ENCODE measurements around the gene THOC2. TPM values are rescaled to one million over a fixed set of nuclear protein-coding genes. Genes with fewer than 3 reads are reported as not detected.
A peak's percentile ranks its signal among the peaks of the same experiment; 100 is the strongest.
"Not testable (repeated sequence)": the region's sequence is repeated elsewhere in the genome, so short reads cannot be mapped to it uniquely, and the experiment has no call there.

The THOC2 gene
- total RNA-seq, 2 donors from 2014 or later = 103 to 123 TPM

GRCh38 chrX:123764967-123765871, 32.4 kb upstream of the THOC2 start:
- TF ChIP-seq CTCF (IDR thresholded peaks at IDR 0.05) = no peak
- no peaks in the 10 kb centered on the region for H3K27me3 ChIP-seq (replicated peaks; ENCODE audit: insufficient read depth)
- ATAC-seq (ENCODE audit: insufficient number of reproducible peaks, low FRiP score, low read depth) (peak; percentile 89), DNase-seq (ENCODE audit: low spot score) (peak; percentile 43)
- no peaks in the 10 kb centered on the region for H3K9me3 ChIP-seq
- H3K36me3 ChIP-seq = no peaks in the 10 kb centered on the region
- H3K4me1 ChIP-seq (ENCODE audit: control insufficient read depth in 1 of 2, low read depth in 2 of 2) = no peaks in the 10 kb centered on the region
- H3K27ac ChIP-seq = peak overlapping the region; percentile 63 to 77
- peak overlapping the region; percentile 63 for H3K4me3 ChIP-seq

- not testable (repeated sequence) for ATAC-seq (ENCODE audit: insufficient number of reproducible peaks, low FRiP score, low read depth); DNase-seq (ENCODE audit: low spot score); H3K4me3 ChIP-seq; H3K36me3 ChIP-seq; H3K27me3 ChIP-seq (replicated peaks; ENCODE audit: insufficient read depth); H3K9me3 ChIP-seq; H3K4me1 ChIP-seq (ENCODE audit: control insufficient read depth in 1 of 2, low read depth in 2 of 2); H3K27ac ChIP-seq
Observed at GRCh38 chrX:123759849-123760248, 27.0 kb upstream of the THOC2 start.

GRCh38 chrX:123757794-123758193, 24.9 kb upstream of the THOC2 start:
- H3K27me3 ChIP-seq (replicated peaks; ENCODE audit: insufficient read depth); H3K4me1 ChIP-seq (ENCODE audit: control insufficient read depth in 1 of 2, low read depth in 2 of 2); ATAC-seq (ENCODE audit: insufficient number of reproducible peaks, low FRiP score, low read depth); H3K9me3 ChIP-seq; H3K27ac ChIP-seq; H3K4me3 ChIP-seq; H3K36me3 ChIP-seq; DNase-seq (ENCODE audit: low spot score): not testable (repeated sequence)

- ATAC-seq (ENCODE audit: insufficient number of reproducible peaks, low FRiP score, low read depth) = peak; percentile 65
- TF ChIP-seq CTCF (IDR thresholded peaks at IDR 0.05) = no peak
- no peaks in the 10 kb centered on the region for H3K9me3 ChIP-seq
- H3K27me3 ChIP-seq (replicated peaks; ENCODE audit: insufficient read depth) = no peaks in the 10 kb centered on the region
- no peaks in the 10 kb centered on the region for H3K36me3 ChIP-seq
- peaks cover 0 to 8% of the 10 kb centered on the region in 2 donors for H3K4me1 ChIP-seq (ENCODE audit: control insufficient read depth in 1 of 2, low read depth in 2 of 2)
- no peak overlapping the region for H3K4me3 ChIP-seq
- H3K27ac ChIP-seq = peak overlapping the region; percentile 21 to 80
- no peak for DNase-seq (ENCODE audit: low spot score)
Observed at GRCh38 chrX:123756320-123756719, 23.5 kb upstream of the THOC2 start.

GRCh38 chrX:123755107-123755506, 22.3 kb upstream of the THOC2 start:
- Histone ChIP-seq H3K36me3 (no peaks in the 10 kb centered on the region), H3K4me3 (no peak overlapping the region), H3K9me3 (no peaks in the 10 kb centered on the region), H3K4me1 (ENCODE audit: control insufficient read depth in 1 of 2, low read depth in 2 of 2) (peaks cover 0 to 8% of the 10 kb centered on the region in 2 donors), H3K27me3 (replicated peaks; ENCODE audit: insufficient read depth) (no peaks in the 10 kb centered on the region), H3K27ac (peak overlapping the region; percentile 21 to 80)
- DNase-seq (ENCODE audit: low spot score) (no peak), ATAC-seq (ENCODE audit: insufficient number of reproducible peaks, low FRiP score, low read depth) (no peak)
- no peak for TF ChIP-seq CTCF (IDR thresholded peaks at IDR 0.05)

- ATAC-seq (ENCODE audit: insufficient number of reproducible peaks, low FRiP score, low read depth) = no peak
- Histone ChIP-seq H3K36me3 (no peaks in the 10 kb centered on the region), H3K9me3 (no peaks in the 10 kb centered on the region), H3K27me3 (replicated peaks; ENCODE audit: insufficient read depth) (no peaks in the 10 kb centered on the region), H3K4me1 (ENCODE audit: control insufficient read depth in 1 of 2, low read depth in 2 of 2) (peaks cover 0 to 8% of the 10 kb centered on the region in 2 donors), H3K4me3 (no peak overlapping the region), H3K27ac (no peak overlapping the region)
- no peak for TF ChIP-seq CTCF (IDR thresholded peaks at IDR 0.05)
- no peak for DNase-seq (ENCODE audit: low spot score)
Observed at GRCh38 chrX:123753656-123754350, 21.0 kb upstream of the THOC2 start.

All from thoracic aorta (tissue), 2 donors.